Tibial nerve (tissue), 4 donors: ENCODE results near the gene SBK3. TPM values are rescaled to one million over a fixed set of nuclear protein-coding genes. Genes with fewer than 3 reads are reported as not detected.
A peak's percentile ranks its signal among the peaks of the same experiment; 100 is the strongest.
"Not testable (repeated sequence)": the region's sequence is repeated elsewhere in the genome, so short reads cannot be mapped to it uniquely, and the experiment has no call there.

ENCODE experiments used
- DNase-seq, 2 donors: peaks; one replicate each; pipeline ENCODE4 v3.0.0-alpha.2; 2019; ENCODE audit warnings: low spot score in 2 of 2
- H3K27ac ChIP-seq, 4 donors: fragments of 200-600 bp; sonication (generic) in 3 of 4; one replicate each; pipeline ENCODE4 v1.5.1; 2017 to 2019; ENCODE audit warnings: mild to moderate bottlenecking in 1 of 4
- H3K27me3 ChIP-seq, 2 donors: fragments of 200-600 bp; sonication (generic) in 1 of 2; one replicate each; pipeline versions ENCODE4 v1.5.1 to v1.6.0; 2017 to 2019
- H3K36me3 ChIP-seq, 3 donors: fragments of 200-600 bp; sonication (generic); one replicate each; pipeline ENCODE4 v1.5.1; 2018 to 2019
- H3K4me1 ChIP-seq, 4 donors: fragments of 200-600 bp; sonication (generic) in 3 of 4; one replicate each; pipeline ENCODE4 v1.5.1; 2017 to 2019
- H3K4me3 ChIP-seq, 4 donors: fragments of 200-600 bp; sonication (generic) in 3 of 4; one replicate each; pipeline ENCODE4 v1.5.1; 2017 to 2019; ENCODE audit warnings: mild to moderate bottlenecking in 1 of 4, moderate library complexity in 1 of 4
- H3K9me3 ChIP-seq, 4 donors: fragments of 200-600 bp; sonication (generic) in 3 of 4; one replicate each; pipeline ENCODE4 v1.5.1; 2017 to 2019
- CTCF ChIP-seq, 5 experiments: fragments of 200-600 bp in 3 of 5; fragments of 450-650 bp in 2 of 5; sonication (generic) in 3 of 5; IDR thresholded peaks; one replicate each; pipeline ENCODE4 v1.5.1; 2016 to 2019; ENCODE audit warnings: antibody characterized with exemption in 5 of 5, mild to moderate bottlenecking in 3 of 5, moderate library complexity in 2 of 5
- EP300 ChIP-seq, 2 donors: sonication (generic); formaldehyde crosslinking; IDR thresholded peaks; one replicate each; pipeline ENCODE4 v1.6.1; 2017; ENCODE audit warnings: antibody characterized with exemption in 2 of 2, mild to moderate bottlenecking in 1 of 2
- POLR2A ChIP-seq, 2 donors: fragments of 450-650 bp; IDR thresholded peaks; one replicate each; pipeline ENCODE4 v1.6.1; 2017; ENCODE audit warnings: antibody characterized with exemption in 2 of 2, mild to moderate bottlenecking in 2 of 2, moderate library complexity in 2 of 2
- WGBS, 2 donors: methylation state at CpG; one replicate each; pipeline ENCODE4 v1.1.5; 2018; 5-methylcytosine and 5-hydroxymethylcytosine counted together
- total RNA-seq, 4 donors: library from RNA; depleted of rRNA; stranded (reverse); fragments of >200 nt; gene quantifications; one replicate each; pipeline ENCODE4 v1.1.0, GENCODE V29; 2016

The SBK3 gene
- total RNA-seq, 4 donors from 2014 or later: 0.59 TPM; not detected in 3

GRCh38 chr19:55578761-55579747 lies 33.7 kb upstream of the SBK3 start:
- H3K27me3 ChIP-seq: no peaks in the 10 kb centered on the region
- 91% methylated on average over 80 to 90 of the region's 90 CpGs for WGBS, 2 donors
- peaks cover 0 to 24% (median 5%) of the 10 kb centered on the region in 4 donors for H3K4me1 ChIP-seq
- DNase-seq: no peak
- H3K27ac ChIP-seq: peak overlapping the region in 1 of 4 donors; percentile 95
- TF ChIP-seq CTCF (IDR thresholded peaks at IDR 0.05) (no peak), POLR2A (IDR thresholded peaks at IDR 0.05) (no peak), EP300 (IDR thresholded peaks at IDR 0.05) (no peak)
- H3K36me3 ChIP-seq: peaks cover 0 to 34% (median 0%) of the 10 kb centered on the region in 3 donors
- H3K4me3 ChIP-seq: peak overlapping the region in 1 of 4 donors; percentile 97
- H3K9me3 ChIP-seq: no peaks in the 10 kb centered on the region

DNA sequence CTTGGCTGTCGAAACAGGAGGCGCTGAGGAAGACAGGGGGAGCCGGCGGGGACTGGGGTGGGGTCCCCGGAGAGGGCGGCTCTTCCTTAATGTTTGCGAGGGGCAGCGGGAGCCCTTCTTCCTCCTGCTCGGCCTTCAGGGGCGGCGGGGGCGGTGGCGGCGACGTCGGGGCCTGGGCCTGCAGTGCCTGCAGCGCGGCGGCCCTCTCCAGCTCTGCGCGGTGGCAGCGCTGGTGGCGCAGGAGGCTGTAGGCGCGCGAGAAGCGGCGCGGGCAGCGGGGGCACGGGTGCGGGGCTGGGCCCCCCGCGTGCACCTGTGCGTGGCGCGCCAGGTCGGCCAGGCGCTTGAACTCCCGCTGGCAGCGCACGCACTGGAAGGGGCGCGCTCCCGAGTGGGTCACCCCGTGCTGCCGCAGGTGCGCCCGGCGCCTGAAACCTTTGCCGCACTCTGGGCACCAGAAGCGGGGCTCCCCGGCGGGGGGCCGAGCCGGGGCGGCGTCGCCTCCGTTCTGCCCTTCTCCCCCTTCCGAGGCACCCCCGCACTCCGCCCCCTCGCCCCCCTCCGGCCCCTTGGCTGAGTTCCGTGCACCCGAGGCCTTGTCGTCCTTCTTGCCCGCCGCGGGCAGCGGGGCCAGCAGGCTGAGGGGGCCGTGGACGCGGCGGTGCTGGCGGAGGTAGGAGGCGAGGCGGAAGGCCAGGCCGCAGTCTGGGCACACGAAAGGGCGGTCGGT lies 32.9 kb upstream of the SBK3 start:
- peaks cover 0 to 34% (median 0%) of the 10 kb centered on the region in 3 donors for H3K36me3 ChIP-seq
- no peak for DNase-seq
- 94 to 99% methylated on average over 12 to 51 of the region's 83 CpGs for WGBS, 2 donors
- H3K4me3 ChIP-seq: no peak overlapping the region
- no peaks in the 10 kb centered on the region for H3K27me3 ChIP-seq
- no peak overlapping the region for H3K27ac ChIP-seq
- no peaks in the 10 kb centered on the region for H3K9me3 ChIP-seq
- TF ChIP-seq CTCF (IDR thresholded peaks at IDR 0.05) (no peak), POLR2A (IDR thresholded peaks at IDR 0.05) (no peak), EP300 (IDR thresholded peaks at IDR 0.05) (no peak)
- peaks cover 0 to 24% (median 5%) of the 10 kb centered on the region in 4 donors for H3K4me1 ChIP-seq

GRCh38 chr19:55576746-55577145 lies 31.4 kb upstream of the SBK3 start:
- no peak overlapping the region for H3K4me3 ChIP-seq
- DNase-seq: no peak
- H3K27me3 ChIP-seq: no peaks in the 10 kb centered on the region

GRCh38 chr19:55573929-55574328 lies 28.6 kb upstream of the SBK3 start:
- 89 to 93% methylated on average over 6 of the region's 6 CpGs for WGBS, 2 donors
- H3K4me1 ChIP-seq, H3K9me3 ChIP-seq, DNase-seq, H3K4me3 ChIP-seq, H3K27ac ChIP-seq, H3K27me3 ChIP-seq: not testable (repeated sequence)
- peaks cover 0 to 28% (median 0%) of the 10 kb centered on the region in 3 donors for H3K36me3 ChIP-seq

More at GRCh38 chr19:55576746-55577145, 31.4 kb upstream of the SBK3 start:
- H3K36me3 ChIP-seq: peaks cover 0 to 34% (median 0%) of the 10 kb centered on the region in 3 donors
- H3K4me1 ChIP-seq: peaks cover 0 to 21% (median 5%) of the 10 kb centered on the region in 4 donors
- no peak for TF ChIP-seq EP300 (IDR thresholded peaks at IDR 0.05)
- TF ChIP-seq POLR2A (IDR thresholded peaks at IDR 0.05): no peak
- no peak for TF ChIP-seq CTCF (IDR thresholded peaks at IDR 0.05)
- 89% methylated on average over 5 of the region's 5 CpGs for WGBS, 2 donors
- no peak overlapping the region for H3K27ac ChIP-seq
- no peaks in the 10 kb centered on the region for H3K9me3 ChIP-seq

GRCh38 chr19:55569477-55569876 lies 24.1 kb upstream of the SBK3 start:
- not testable (repeated sequence) for H3K9me3 ChIP-seq, H3K4me3 ChIP-seq, H3K27ac ChIP-seq, DNase-seq, H3K4me1 ChIP-seq, H3K36me3 ChIP-seq
- peaks cover 0 to 13% of the 10 kb centered on the region in 2 donors for H3K27me3 ChIP-seq
- 88 to 93% methylated on average over 5 of the region's 5 CpGs for WGBS, 2 donors
